ENCODE results near the gene C1orf53. TPM values are rescaled to one million over a fixed set of nuclear protein-coding genes. Genes with fewer than 3 reads are reported as not detected.

C1orf53 gene
- total and polyA plus RNA-seq, 2 of the 13 experiments (the other 11 are each of a cell fraction or from before 2014, with no cell fraction given) = 5.8 to 10.1 TPM

- Histone ChIP-seq H4K20me1 (ENCODE audit: insufficient read depth, low read length) (no peaks in the 10 kb centered on the region), H3K4me3 (replicated peaks in 1 of 3; ENCODE audit: insufficient read depth in 1 of 3, low read depth in 2 of 3, low read length in 3 of 3) (peak overlapping the region; percentile 69 to 89 (median 81)), H3K9me3 (ENCODE audit: low read length) (no peaks in the 10 kb centered on the region), H3K4me2 (ENCODE audit: low read depth, low read length) (peak overlapping the region; percentile 97), H3K27me3 (ENCODE audit: control insufficient read depth in 1 of 2, insufficient read depth in 2 of 2, low read length in 2 of 2) (peaks cover 0 to 1% of the 10 kb centered on the region in 2 experiments; a peak in 2 of 5 replicates), H3K4me1 (ENCODE audit: insufficient read depth, low read length) (peaks cover 34% of the 10 kb centered on the region), H2AFZ (ENCODE audit: low read length) (no peak overlapping the region), H3K27ac (ENCODE audit: extremely low read length, insufficient read depth, low read length) (peak overlapping the region; percentile 98), H3K79me2 (ENCODE audit: insufficient read depth, low read length) (no peaks in the 10 kb centered on the region), H3K36me3 (replicated peaks in 1 of 2; ENCODE audit: control insufficient read depth in 1 of 2, insufficient read depth in 2 of 2, low read length in 2 of 2) (no peaks in the 10 kb centered on the region), H3K9ac (ENCODE audit: insufficient read depth, low read depth, low read length) (peak overlapping the region; percentile 92)
- peak; percentile 6 for ATAC-seq
- BruUV-seq (replicated peaks) = no TSS peak
- TF ChIP-seq ELF1 (CRISPR knock-in tag; IDR thresholded peaks at IDR 0.05) (0 out of 2 replicates have a peak, but pooled peaks have one; percentile 14), ZNF44 (CRISPR knock-in tag; IDR thresholded peaks at IDR 0.05) (0 out of 2 replicates have a peak, but pooled peaks have one; percentile 62), ZSCAN9 (CRISPR knock-in tag; IDR thresholded peaks at IDR 0.05; ENCODE audit: borderline replicate concordance) (0 out of 2 replicates have a peak, but pooled peaks have one; percentile 14), THYN1 (CRISPR knock-in tag; IDR thresholded peaks at IDR 0.05; ENCODE audit: borderline replicate concordance, low read depth) (no peak), ZSCAN30 (CRISPR knock-in tag; IDR thresholded peaks at IDR 0.05) (0 out of 2 replicates have a peak, but pooled peaks have one; percentile 5), ZNF281 (CRISPR knock-in tag; IDR thresholded peaks at IDR 0.05; ENCODE audit: borderline replicate concordance) (no peak), MEF2D (CRISPR knock-in tag; IDR thresholded peaks at IDR 0.05) (0 out of 2 replicates have a peak, but pooled peaks have one; percentile 5), SALL1 (CRISPR knock-in tag; IDR thresholded peaks at IDR 0.05) (no peak), ZNF317 (CRISPR knock-in tag; IDR thresholded peaks at IDR 0.05) (peak; percentile 44; the same call in 1 of the 2 replicates), ZMYM3 (CRISPR knock-in tag; IDR thresholded peaks at IDR 0.05) (no peak), GATAD2A (CRISPR knock-in tag; IDR thresholded peaks at IDR 0.05) (no peak), ZNF264 (CRISPR knock-in tag; IDR thresholded peaks at IDR 0.05) (0 out of 2 replicates have a peak, but pooled peaks have one; percentile 4), ZNF510 (CRISPR knock-in tag; IDR thresholded peaks at IDR 0.05; ENCODE audit: low read depth) (0 out of 2 replicates have a peak, but pooled peaks have one; percentile 21), JUN (CRISPR knock-in tag; IDR thresholded peaks at IDR 0.05) (no peak)
- CTCF ChIA-PET (ENCODE audit: low intra/inter-chr PET ratio, low total read pairs) = no interaction called here
- in situ Hi-C loops (cut with HindIII; ENCODE audit: extremely low pct_ligation_motif_present, low pct_unique_long_range_greater_than_20kb) (no loop called here), intact Hi-C loops (cut with micrococcal nuclease; ENCODE audit: unreplicated experiment) (loop anchor here (5.0 kb wide), 1 partner anchor 125 kb away; the partner anchor contains the start of gene DENND1B)
- DNase-seq (ENCODE audit: low spot score) = no peak
- FAIRE-seq = no peak
- WGBS (ENCODE audit: low lambda C conversion rate) = 17% methylated on average over 3 of the region's 6 CpGs
- POLR2A ChIA-PET = interaction anchor here (0.7 to 3.8 kb wide), 11 partner anchors 8 to 317 kb away, joined by 3 to 51 read pairs (median 7); partner anchors contain the start of gene LHX9
Measured at GRCh38 chr1:197902131-197902453, 338 bp upstream of the C1orf53 start.

Measured in HepG2 (cell line).